Natural killer cell treated with Interleukin-12 subunit alpha and Interleukin-12 subunit beta and Interleukin-15 and Interleukin-18, amount 100 ng/mL, for 72 hours (primary cell): ENCODE data around the gene TTR. TPM values are rescaled to one million over a fixed set of nuclear protein-coding genes. Genes with fewer than 3 reads are reported as not detected.

Experiments used
- ATAC-seq, 2 donors: fragments of 150-1000 bp; cut with Tn5 transposase in 1 of 2; sonication (Bioruptor Pico), chemical (Tn5 transposase) in 1 of 2; 2 replicates each; pipeline ENCODE4 v1.10.0; 2021
- DNase-seq: peaks from one replicate; pipeline ENCODE4 v3.0.0; 2022; ENCODE audit warnings: low spot score
- H3K27ac Mint-ChIP-seq, 2 donors: 1 replicate in 1 of 2; 2 replicates in 1 of 2; pipeline ENCODE4 v1.8.0; 2022; ENCODE audit warnings: mixed read lengths in 2 of 2, mild to moderate bottlenecking in 1 of 2, moderate library complexity in 1 of 2
- H3K27me3 Mint-ChIP-seq, 2 donors: 1 replicate in 1 of 2; 2 replicates in 1 of 2; pipeline ENCODE4 v1.8.0; 2022; ENCODE audit warnings: mixed read lengths in 2 of 2
- H3K36me3 Mint-ChIP-seq: one replicate; pipeline ENCODE4 v1.8.0; 2022; ENCODE audit warnings: mixed read lengths
- H3K4me1 Mint-ChIP-seq, 2 donors: 1 replicate in 1 of 2; 2 replicates in 1 of 2; pipeline ENCODE4 v1.8.0; 2022; ENCODE audit warnings: low read depth in 2 of 2, mixed read lengths in 2 of 2, mild to moderate bottlenecking in 1 of 2
- H3K4me3 Mint-ChIP-seq: one replicate; pipeline ENCODE4 v1.8.0; 2022; ENCODE audit warnings: mixed read lengths
- H3K9me3 Mint-ChIP-seq: 2 replicates; pipeline ENCODE4 v1.8.0; 2022; ENCODE audit warnings: mixed read lengths
- total RNA-seq, 2 donors: library from RNA; stranded (reverse); gene quantifications; one replicate each; pipeline ENCODE4 v1.2.3, GENCODE V29; 2022

Gene TTR
- total RNA-seq, result not detected

- no peaks in the 10 kb centered on the region for H3K9me3 Mint-ChIP-seq
- ATAC-seq (no peak), DNase-seq (no peak)
- no peaks in the 10 kb centered on the region for H3K4me1 Mint-ChIP-seq
- H3K27me3 Mint-ChIP-seq, result peaks cover 5 to 10% of the 10 kb centered on the region in 2 donors
- H3K27ac Mint-ChIP-seq, result no peak within 1 kb of the TSS
- no peaks in the 10 kb centered on the region for H3K36me3 Mint-ChIP-seq
- no peak within 1 kb of the TSS for H3K4me3 Mint-ChIP-seq
Observed at GRCh38 chr18:31591628-31592027, at the start of gene TTR. Gene TTR (plus strand): TSS chr18:31591877. CDS start chr18:31591903, 26 bp downstream.

DNA sequence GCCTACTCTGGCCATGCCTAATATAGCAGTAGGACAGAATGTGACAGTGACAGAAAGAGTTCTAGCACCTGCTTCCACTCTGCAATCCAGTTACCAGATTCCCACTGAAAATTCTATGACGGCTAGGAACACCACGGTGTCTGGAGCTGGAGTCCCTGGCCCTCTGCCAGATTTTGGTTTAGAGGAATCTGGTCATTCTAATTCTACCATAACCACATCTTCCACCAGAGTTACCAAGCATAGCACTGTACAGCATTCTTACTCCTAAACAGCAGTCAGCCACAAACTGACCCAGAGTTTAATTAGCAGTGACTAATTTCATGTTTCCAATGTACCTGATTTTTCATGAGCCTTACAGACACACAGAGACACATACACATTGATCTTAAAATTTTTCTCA lies 45.2 kb upstream of the TTR start:
- peaks cover 2 to 6% of the 10 kb centered on the region in 2 donors for H3K27me3 Mint-ChIP-seq
- no peak for DNase-seq
- no peaks in the 10 kb centered on the region for H3K36me3 Mint-ChIP-seq
- H3K9me3 Mint-ChIP-seq, result no peaks in the 10 kb centered on the region
- ATAC-seq, result peak in 1 of 2 donors; percentile 62
- H3K4me1 Mint-ChIP-seq, result no peaks in the 10 kb centered on the region
- H3K4me3 Mint-ChIP-seq, result no peak overlapping the region
- no peak overlapping the region for H3K27ac Mint-ChIP-seq

GRCh38 chr18:31548853-31549252 lies 42.8 kb upstream of the TTR start:
- ATAC-seq (no peak), DNase-seq (no peak)
- no peak overlapping the region for H3K27ac Mint-ChIP-seq
- no peak overlapping the region for H3K4me3 Mint-ChIP-seq
- no peaks in the 10 kb centered on the region for H3K9me3 Mint-ChIP-seq
- peaks cover 11 to 14% of the 10 kb centered on the region in 2 donors for H3K27me3 Mint-ChIP-seq
- no peaks in the 10 kb centered on the region for H3K4me1 Mint-ChIP-seq
- H3K36me3 Mint-ChIP-seq, result no peaks in the 10 kb centered on the region

DNA sequence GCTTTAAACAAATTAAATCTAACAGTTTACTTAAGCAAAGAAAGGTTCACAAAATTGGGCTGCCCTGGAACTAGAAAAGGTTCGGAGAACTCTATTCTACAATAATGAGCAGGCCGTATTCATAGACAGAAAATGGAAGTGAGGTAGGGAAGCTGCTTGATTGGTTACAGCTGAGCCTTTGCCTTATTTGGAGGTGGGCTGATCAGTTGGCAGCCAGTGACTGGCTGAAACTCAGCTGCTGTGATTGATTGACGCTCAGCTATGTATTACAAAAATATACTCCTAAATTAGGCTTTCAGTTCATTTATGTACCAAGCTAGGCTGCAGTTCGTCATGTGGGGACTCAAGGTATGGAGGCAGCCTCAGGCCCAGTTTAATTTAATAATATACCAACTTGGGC lies 42.3 kb upstream of the TTR start:
- ATAC-seq (no peak), DNase-seq (no peak)
- Mint-ChIP-seq H3K27ac (no peak overlapping the region), H3K9me3 (no peaks in the 10 kb centered on the region), H3K4me1 (no peaks in the 10 kb centered on the region), H3K4me3 (no peak overlapping the region), H3K36me3 (no peaks in the 10 kb centered on the region), H3K27me3 (peaks cover 16 to 19% of the 10 kb centered on the region in 2 donors)

DNA sequence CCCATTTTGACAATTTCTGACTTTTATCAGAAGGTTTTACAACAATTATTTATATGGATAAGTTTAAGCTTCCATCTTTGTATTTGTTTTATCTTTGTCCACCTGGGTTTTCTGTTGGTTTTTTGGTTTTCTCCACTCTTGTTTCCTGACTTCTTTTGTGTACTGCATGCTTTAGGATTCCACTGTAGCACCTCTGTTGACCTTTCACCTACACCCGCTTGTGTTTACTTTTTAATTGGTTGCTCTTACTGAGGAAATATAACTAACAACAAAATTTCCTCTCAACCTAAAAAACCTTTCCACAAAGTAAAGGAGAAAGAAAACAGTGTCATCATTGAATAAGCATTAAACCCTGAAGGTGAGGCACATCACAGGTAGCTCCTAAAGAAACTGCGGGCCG lies 39.8 kb upstream of the TTR start:
- Mint-ChIP-seq H3K4me3 (no peak overlapping the region), H3K9me3 (no peaks in the 10 kb centered on the region), H3K36me3 (no peaks in the 10 kb centered on the region), H3K4me1 (no peaks in the 10 kb centered on the region), H3K27me3 (peaks cover 20 to 28% of the 10 kb centered on the region in 2 donors), H3K27ac (no peak overlapping the region)
- ATAC-seq, result no peak
- no peak for DNase-seq

DNA sequence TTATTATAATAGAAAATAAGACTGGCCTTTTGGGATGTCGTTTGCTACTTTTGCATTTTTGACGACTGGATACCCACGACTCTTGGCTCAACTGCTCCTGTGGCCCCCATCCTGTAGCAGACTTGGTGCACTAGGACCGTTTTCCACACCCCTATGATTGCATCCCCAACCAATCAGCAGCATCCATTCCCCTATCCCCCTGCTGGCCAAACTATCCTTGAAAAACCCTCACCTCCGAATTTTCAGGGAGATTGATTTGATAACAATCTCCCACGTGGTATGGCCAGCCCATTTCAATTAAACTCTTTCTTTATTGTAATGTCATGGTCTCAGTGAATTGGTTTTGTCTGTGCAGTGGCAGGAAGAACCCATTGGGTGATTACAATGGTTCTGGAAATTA lies 37.9 kb upstream of the TTR start:
- ATAC-seq, result no peak
- no peaks in the 10 kb centered on the region for H3K36me3 Mint-ChIP-seq
- no peak overlapping the region for H3K4me3 Mint-ChIP-seq
- H3K4me1 Mint-ChIP-seq, result no peaks in the 10 kb centered on the region
- no peak for DNase-seq
- peaks cover 20 to 28% of the 10 kb centered on the region in 2 donors for H3K27me3 Mint-ChIP-seq
- H3K9me3 Mint-ChIP-seq, result no peaks in the 10 kb centered on the region
- no peak overlapping the region for H3K27ac Mint-ChIP-seq

GRCh38 chr18:31554776-31555175 lies 36.9 kb upstream of the TTR start:
- Mint-ChIP-seq H3K4me1 (no peaks in the 10 kb centered on the region), H3K27ac (no peak overlapping the region), H3K9me3 (no peaks in the 10 kb centered on the region), H3K4me3 (no peak overlapping the region), H3K36me3 (no peaks in the 10 kb centered on the region), H3K27me3 (peaks cover 20 to 28% of the 10 kb centered on the region in 2 donors)
- DNase-seq (no peak), ATAC-seq (no peak)

GRCh38 chr18:31555971-31556747 lies 35.5 kb upstream of the TTR start:
- Mint-ChIP-seq H3K27me3 (peaks cover 21 to 28% of the 10 kb centered on the region in 2 donors), H3K27ac (no peak overlapping the region), H3K36me3 (no peaks in the 10 kb centered on the region), H3K9me3 (no peaks in the 10 kb centered on the region), H3K4me1 (no peaks in the 10 kb centered on the region), H3K4me3 (no peak overlapping the region)
- DNase-seq (peak; percentile 63), ATAC-seq (peak in 1 of 2 donors; percentile 72)

GRCh38 chr18:31557446-31557845 lies 34.2 kb upstream of the TTR start:
- peaks cover 18 to 28% of the 10 kb centered on the region in 2 donors for H3K27me3 Mint-ChIP-seq

DNA sequence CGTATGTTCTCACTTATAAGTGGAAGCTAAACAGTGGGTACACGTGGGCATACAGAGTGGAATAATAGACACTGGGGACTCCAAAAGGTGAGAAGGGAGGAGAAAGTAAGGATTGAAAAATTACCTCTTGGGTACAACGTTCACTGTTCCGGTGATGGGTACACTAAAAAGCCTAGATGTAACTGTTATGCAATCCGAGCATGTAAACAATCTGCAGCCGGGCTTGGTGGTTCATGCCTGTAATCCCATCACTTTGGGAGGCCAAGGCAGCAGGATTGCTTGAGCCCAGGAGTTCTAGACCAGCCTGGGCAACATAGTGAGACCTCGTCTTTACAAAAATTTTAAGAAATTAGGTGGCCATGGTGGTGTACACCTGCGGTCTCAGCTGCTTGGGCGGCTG lies 33.1 kb upstream of the TTR start:
- no peaks in the 10 kb centered on the region for H3K36me3 Mint-ChIP-seq
- DNase-seq, result no peak
- peaks cover 14 to 22% of the 10 kb centered on the region in 2 donors for H3K27me3 Mint-ChIP-seq
- no peak for ATAC-seq
- H3K4me3 Mint-ChIP-seq, result no peak overlapping the region
- H3K9me3 Mint-ChIP-seq, result no peaks in the 10 kb centered on the region
- H3K27ac Mint-ChIP-seq, result no peak overlapping the region
- H3K4me1 Mint-ChIP-seq, result no peaks in the 10 kb centered on the region

More at GRCh38 chr18:31557446-31557845, 34.2 kb upstream of the TTR start:
- H3K4me3 Mint-ChIP-seq, result no peak overlapping the region
- ATAC-seq (no peak), DNase-seq (no peak)
- H3K9me3 Mint-ChIP-seq, result no peaks in the 10 kb centered on the region
- H3K27ac Mint-ChIP-seq, result peak overlapping the region in 1 of 2 donors; percentile 56
- no peaks in the 10 kb centered on the region for H3K4me1 Mint-ChIP-seq
- H3K36me3 Mint-ChIP-seq, result no peaks in the 10 kb centered on the region

DNA sequence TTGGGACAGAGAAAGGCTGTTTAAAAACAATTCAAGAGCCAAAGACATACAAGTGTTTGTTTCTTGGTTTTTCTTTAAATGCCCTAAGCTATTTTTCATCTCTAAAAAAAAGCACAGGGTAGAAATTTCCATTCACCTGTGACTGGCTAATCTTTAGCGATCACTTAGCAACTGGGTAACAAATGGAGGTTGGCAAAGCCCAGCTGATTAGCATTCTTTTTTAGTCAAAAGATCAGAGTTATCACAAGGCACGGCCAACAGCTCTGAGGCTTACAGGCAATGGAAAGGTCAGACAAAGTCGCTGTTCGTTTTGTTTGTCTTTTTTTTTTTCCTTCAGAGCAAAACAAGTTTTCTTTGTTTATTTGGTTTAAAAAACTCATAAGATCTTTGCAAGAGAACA lies 29.0 kb upstream of the TTR start:
- ATAC-seq, result no peak
- Mint-ChIP-seq H3K27ac (no peak overlapping the region), H3K4me3 (no peak overlapping the region), H3K36me3 (no peaks in the 10 kb centered on the region), H3K9me3 (no peaks in the 10 kb centered on the region), H3K27me3 (peaks cover 6 to 10% of the 10 kb centered on the region in 2 donors), H3K4me1 (no peaks in the 10 kb centered on the region)
- DNase-seq, result no peak

- no peaks in the 10 kb centered on the region for H3K36me3 Mint-ChIP-seq
- ATAC-seq (no peak), DNase-seq (no peak)
- no peaks in the 10 kb centered on the region for H3K4me1 Mint-ChIP-seq
- H3K27ac Mint-ChIP-seq, result no peak overlapping the region
- no peak overlapping the region for H3K4me3 Mint-ChIP-seq
- H3K9me3 Mint-ChIP-seq, result no peaks in the 10 kb centered on the region
- peaks cover 6 to 10% of the 10 kb centered on the region in 2 donors for H3K27me3 Mint-ChIP-seq
Observed at GRCh38 chr18:31563778-31564177, 27.9 kb upstream of the TTR start.

- Mint-ChIP-seq H3K9me3 (no peaks in the 10 kb centered on the region), H3K27ac (no peak overlapping the region), H3K4me1 (no peaks in the 10 kb centered on the region), H3K36me3 (no peaks in the 10 kb centered on the region), H3K27me3 (peaks cover 6 to 10% of the 10 kb centered on the region in 2 donors), H3K4me3 (no peak overlapping the region)
- DNase-seq (no peak), ATAC-seq (no peak)
Observed at GRCh38 chr18:31565345-31565744, 26.3 kb upstream of the TTR start.

- no peak for ATAC-seq
- no peak overlapping the region for H3K27ac Mint-ChIP-seq
- no peak for DNase-seq
- H3K4me3 Mint-ChIP-seq, result no peak overlapping the region
- no peaks in the 10 kb centered on the region for H3K36me3 Mint-ChIP-seq
- H3K4me1 Mint-ChIP-seq, result no peaks in the 10 kb centered on the region
- H3K9me3 Mint-ChIP-seq, result no peaks in the 10 kb centered on the region
- peaks cover 6 to 10% of the 10 kb centered on the region in 2 donors for H3K27me3 Mint-ChIP-seq
Observed at GRCh38 chr18:31565782-31566512, 25.7 kb upstream of the TTR start.
